MM.1S (cell line): ENCODE data around the gene ARMC2.

ENCODE experiments used
- DNase-seq: peaks from one replicate; pipeline ENCODE4 v3.0.0-alpha.2; 2015
- H2AFZ ChIP-seq: fragments of 300-600 bp; sonication (generic); 2 replicates; pipeline ENCODE4 v1.6.0; 2016; ENCODE audit warnings: antibody characterized with exemption, low read length
- H3F3A ChIP-seq: fragments of 300-600 bp; sonication (generic); 2 replicates; pipeline ENCODE4 v1.6.1; 2016; ENCODE audit warnings: mild to moderate bottlenecking, antibody characterized with exemption, low read length, moderate library complexity, mixed read lengths; ENCODE audit not compliant: insufficient read depth
- H3K27ac ChIP-seq: fragments of 300-600 bp; sonication (generic); 2 replicates; pipeline ENCODE4 v1.5.1; 2016; ENCODE audit warnings: mild to moderate bottlenecking, low read length
- H3K27me3 ChIP-seq: fragments of 300-600 bp; sonication (generic); replicated peaks from 2 replicates; pipeline ENCODE4 v1.6.0; 2016; ENCODE audit warnings: low read length; ENCODE audit not compliant: insufficient read depth
- H3K36me3 ChIP-seq: fragments of 300-600 bp; sonication (generic); replicated peaks from 2 replicates; pipeline ENCODE4 v1.6.1; 2016; ENCODE audit warnings: mild to moderate bottlenecking, low read length, mixed read lengths; ENCODE audit not compliant: insufficient read depth
- H3K4me1 ChIP-seq: fragments of 300-600 bp; sonication (generic); 2 replicates; pipeline ENCODE4 v1.6.1; 2016; ENCODE audit warnings: low read length, mixed read lengths
- H3K4me2 ChIP-seq: fragments of 300-600 bp; sonication (generic); 2 replicates; pipeline ENCODE4 v1.6.0; 2016; ENCODE audit warnings: low read depth, low read length
- H3K4me3 ChIP-seq: fragments of 300-600 bp; sonication (generic); 2 replicates; pipeline ENCODE4 v1.5.1; 2016; ENCODE audit warnings: low read length, mixed read lengths
- H3K79me2 ChIP-seq: fragments of 300-600 bp; sonication (generic); 2 replicates; pipeline ENCODE4 v1.6.1; 2016; ENCODE audit warnings: mixed run types, low read length, mixed read lengths
- H3K9ac ChIP-seq: fragments of 300-600 bp; sonication (generic); 2 replicates; pipeline ENCODE4 v1.6.1; 2016; ENCODE audit warnings: low read length, mixed read lengths
- H3K9me2 ChIP-seq: fragments of 300-600 bp; sonication (generic); replicated peaks from 2 replicates; pipeline ENCODE4 v1.6.1; 2016; ENCODE audit warnings: mild to moderate bottlenecking, low read length, mixed read lengths; ENCODE audit not compliant: insufficient read depth
- H3K9me3 ChIP-seq: fragments of 300-600 bp; sonication (generic); replicated peaks from 2 replicates; pipeline ENCODE4 v1.6.1; 2016; ENCODE audit warnings: mild to moderate bottlenecking, low read length, mixed read lengths; ENCODE audit not compliant: insufficient read depth
- H4K20me1 ChIP-seq: fragments of 300-600 bp; sonication (generic); 2 replicates; pipeline ENCODE4 v1.6.1; 2016; ENCODE audit warnings: mild to moderate bottlenecking, low read length, moderate library complexity, mixed read lengths; ENCODE audit not compliant: insufficient read depth
- EZH2 ChIP-seq: fragments of 300-600 bp; sonication (generic); optimal IDR thresholded peaks from 2 replicates; pipeline ENCODE3; 2017; ENCODE audit warnings: low read depth, mild to moderate bottlenecking, antibody characterized with exemption, low read length, mixed read lengths
- EZH2phosphoT487 ChIP-seq: fragments of 300-600 bp; sonication (generic); IDR thresholded peaks from 2 replicates; pipeline ENCODE4 v1.6.1; 2018; ENCODE audit warnings: antibody characterized with exemption, low read length
- TF ChIP-seq, protein P1 (sequence below): fragments of 300-600 bp; sonication (generic); IDR thresholded peaks from 2 replicates; pipeline ENCODE4 v1.5.1; 2016; ENCODE audit warnings: antibody characterized with exemption, low read length, mixed read lengths

ARMC2 gene

GRCh38 chr6:109006818-109007217 lies 158.6 kb downstream of the ARMC2 start:
- no peaks in the 10 kb centered on the region; the same call in 1 of the 2 replicates for H4K20me1 ChIP-seq
- no peak overlapping the region for H3K4me3 ChIP-seq
- H3K9ac ChIP-seq = no peak overlapping the region
- no peak overlapping the region for H3K4me2 ChIP-seq
- H3F3A ChIP-seq = peaks cover 13% of the 10 kb centered on the region; the same call in 1 of the 2 replicates
- peaks cover 84% of the 10 kb centered on the region for H3K79me2 ChIP-seq
- no peaks in the 10 kb centered on the region for H3K9me2 ChIP-seq
- no peak overlapping the region for H3K27ac ChIP-seq
- H3K9me3 ChIP-seq = no peaks in the 10 kb centered on the region
- H2AFZ ChIP-seq = no peak overlapping the region
- peaks cover 24% of the 10 kb centered on the region for H3K4me1 ChIP-seq
- no peak for DNase-seq
- no peaks in the 10 kb centered on the region for H3K27me3 ChIP-seq
- no peaks in the 10 kb centered on the region for H3K36me3 ChIP-seq
- TF ChIP-seq EZH2 = no peak
- TF ChIP-seq, protein P1, sequence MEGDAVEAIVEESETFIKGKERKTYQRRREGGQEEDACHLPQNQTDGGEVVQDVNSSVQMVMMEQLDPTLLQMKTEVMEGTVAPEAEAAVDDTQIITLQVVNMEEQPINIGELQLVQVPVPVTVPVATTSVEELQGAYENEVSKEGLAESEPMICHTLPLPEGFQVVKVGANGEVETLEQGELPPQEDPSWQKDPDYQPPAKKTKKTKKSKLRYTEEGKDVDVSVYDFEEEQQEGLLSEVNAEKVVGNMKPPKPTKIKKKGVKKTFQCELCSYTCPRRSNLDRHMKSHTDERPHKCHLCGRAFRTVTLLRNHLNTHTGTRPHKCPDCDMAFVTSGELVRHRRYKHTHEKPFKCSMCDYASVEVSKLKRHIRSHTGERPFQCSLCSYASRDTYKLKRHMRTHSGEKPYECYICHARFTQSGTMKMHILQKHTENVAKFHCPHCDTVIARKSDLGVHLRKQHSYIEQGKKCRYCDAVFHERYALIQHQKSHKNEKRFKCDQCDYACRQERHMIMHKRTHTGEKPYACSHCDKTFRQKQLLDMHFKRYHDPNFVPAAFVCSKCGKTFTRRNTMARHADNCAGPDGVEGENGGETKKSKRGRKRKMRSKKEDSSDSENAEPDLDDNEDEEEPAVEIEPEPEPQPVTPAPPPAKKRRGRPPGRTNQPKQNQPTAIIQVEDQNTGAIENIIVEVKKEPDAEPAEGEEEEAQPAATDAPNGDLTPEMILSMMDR = no peak
- no peak for TF ChIP-seq EZH2phosphoT487

GRCh38 chr6:109007521-109007920 lies 159.3 kb downstream of the ARMC2 start:
- Histone ChIP-seq H3K27me3 (no peaks in the 10 kb centered on the region), H3K79me2 (peaks cover 84% of the 10 kb centered on the region), H3K4me1 (peaks cover 17% of the 10 kb centered on the region), H3F3A (peaks cover 13% of the 10 kb centered on the region; the same call in 1 of the 2 replicates), H3K4me3 (no peak overlapping the region), H3K27ac (no peak overlapping the region), H3K4me2 (peak overlapping the region; percentile 51; the same call in 1 of the 2 replicates), H3K9me3 (no peaks in the 10 kb centered on the region), H4K20me1 (no peaks in the 10 kb centered on the region; the same call in 1 of the 2 replicates), H3K36me3 (no peaks in the 10 kb centered on the region), H2AFZ (no peak overlapping the region), H3K9me2 (no peaks in the 10 kb centered on the region), H3K9ac (no peak overlapping the region)
- TF ChIP-seq EZH2phosphoT487 = no peak
- TF ChIP-seq, protein P1 = no peak
- TF ChIP-seq EZH2 = no peak
- no peak for DNase-seq

- TF ChIP-seq, protein P1 = no peak
- TF ChIP-seq EZH2phosphoT487 (no peak), EZH2 (no peak)
- Histone ChIP-seq H4K20me1 (no peaks in the 10 kb centered on the region; the same call in 1 of the 2 replicates), H3K9me2 (no peaks in the 10 kb centered on the region), H3K4me1 (peaks cover 13% of the 10 kb centered on the region), H3K27me3 (no peaks in the 10 kb centered on the region), H3F3A (peaks cover 13% of the 10 kb centered on the region; the same call in 1 of the 2 replicates), H3K4me2 (peak overlapping the region; percentile 51), H3K9ac (no peak overlapping the region), H2AFZ (no peak overlapping the region), H3K9me3 (no peaks in the 10 kb centered on the region), H3K4me3 (no peak overlapping the region; the same call in 1 of the 2 replicates), H3K36me3 (no peaks in the 10 kb centered on the region), H3K27ac (no peak overlapping the region), H3K79me2 (peaks cover 83% of the 10 kb centered on the region)
- DNase-seq = peak; percentile 12
Observed at GRCh38 chr6:109008054-109008453, 159.8 kb downstream of the ARMC2 start.
